Muscle layer of colon (tissue), 2 donors: ENCODE measurements around the gene ACCS.

Source experiments
- H3K27ac ChIP-seq: one replicate; pipeline ENCODE4 v1.7.0; 2013; ENCODE audit warnings: low read depth, mild to moderate bottlenecking, low read length, moderate library complexity
- H3K27me3 ChIP-seq, 2 donors: one replicate each; pipeline ENCODE4 v1.7.0; 2013; ENCODE audit warnings: low read length in 2 of 2, mild to moderate bottlenecking in 2 of 2; ENCODE audit not compliant: insufficient read depth in 2 of 2, control insufficient read depth in 1 of 2
- H3K36me3 ChIP-seq: one replicate; pipeline ENCODE4 v1.7.0; 2013; ENCODE audit warnings: mild to moderate bottlenecking, low read length; ENCODE audit not compliant: insufficient read depth
- H3K4me1 ChIP-seq: one replicate; pipeline ENCODE4 v1.7.0; 2013; ENCODE audit warnings: mild to moderate bottlenecking, low read length; ENCODE audit not compliant: insufficient read depth
- H3K4me3 ChIP-seq, 2 donors: one replicate each; pipeline ENCODE4 v1.7.0; 2013; ENCODE audit warnings: low read length in 2 of 2, low read depth in 1 of 2, mild to moderate bottlenecking in 1 of 2, moderate library complexity in 1 of 2
- H3K9ac ChIP-seq: one replicate; pipeline ENCODE4 v1.7.0; 2013; ENCODE audit warnings: low read length
- H3K9me3 ChIP-seq: one replicate; pipeline ENCODE4 v1.7.0; 2013; ENCODE audit warnings: mild to moderate bottlenecking, low read length
- donor health status: abdominal sarcoma.
- donor health status: Adenocarcinoma of cecum.

Gene ACCS

DNA sequence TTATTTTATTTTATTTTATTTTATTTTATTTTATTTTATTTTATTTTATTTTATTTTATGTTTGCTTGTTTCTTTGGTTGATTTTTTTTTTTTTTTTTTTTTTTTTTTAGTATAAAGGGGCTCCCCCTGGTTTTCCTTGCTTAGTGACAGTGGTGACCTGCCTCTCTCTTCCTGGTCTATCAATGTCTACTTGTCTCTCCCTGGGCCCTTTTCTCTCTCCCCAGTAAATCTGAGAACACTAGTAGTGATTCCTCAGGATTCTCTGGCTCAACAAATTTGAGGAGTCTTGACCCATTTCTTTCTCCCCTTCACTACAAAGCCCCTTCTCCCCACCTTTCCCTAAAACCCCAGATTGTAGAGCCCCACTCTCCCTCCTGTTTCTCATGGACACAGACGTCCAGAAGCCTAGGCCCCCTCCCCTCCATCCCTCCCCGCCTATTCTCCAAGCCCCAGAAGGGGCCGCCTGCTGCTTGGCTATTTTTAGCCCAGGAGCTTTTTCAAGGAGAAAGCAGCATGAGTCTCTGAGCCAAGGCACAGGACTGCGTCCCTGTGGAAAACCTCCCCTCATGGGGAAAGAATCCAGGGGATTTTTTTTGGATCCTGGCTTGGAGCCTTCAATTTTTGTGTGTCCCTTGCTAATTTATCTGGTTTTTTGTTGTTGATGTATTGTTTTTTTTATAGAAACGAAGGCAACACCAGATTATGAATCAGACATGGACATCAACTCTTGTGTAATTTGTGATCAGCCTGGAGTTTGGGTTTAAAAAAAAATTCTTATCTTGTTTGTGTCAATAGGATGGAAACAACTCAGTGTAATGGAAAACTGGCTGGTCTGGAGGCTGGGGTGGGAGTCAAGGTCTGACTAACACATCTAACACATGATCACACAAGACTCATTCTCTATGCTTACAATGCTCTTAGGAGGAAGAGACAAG, 35.8 kb upstream of the ACCS start:
- Histone ChIP-seq H3K27ac (no peak overlapping the region), H3K4me3 (no peak overlapping the region), H3K36me3 (no peaks in the 10 kb centered on the region), H3K27me3 (no peaks in the 10 kb centered on the region), H3K9ac (no peak overlapping the region), H3K4me1 (peaks cover 12% of the 10 kb centered on the region), H3K9me3 (no peaks in the 10 kb centered on the region)

GRCh38 chr11:44030996-44031395, 35.1 kb upstream of the ACCS start:
- Histone ChIP-seq H3K36me3 (no peaks in the 10 kb centered on the region), H3K4me3 (no peak overlapping the region), H3K4me1 (peaks cover 12% of the 10 kb centered on the region), H3K27ac (no peak overlapping the region), H3K9ac (no peak overlapping the region), H3K9me3 (no peaks in the 10 kb centered on the region), H3K27me3 (no peaks in the 10 kb centered on the region)

GRCh38 chr11:44031549-44031948, 34.5 kb upstream of the ACCS start:
- H3K4me1 ChIP-seq: peaks cover 12% of the 10 kb centered on the region
- no peaks in the 10 kb centered on the region for H3K9me3 ChIP-seq
- H3K36me3 ChIP-seq: no peaks in the 10 kb centered on the region
- no peak overlapping the region for H3K27ac ChIP-seq
- H3K9ac ChIP-seq: no peak overlapping the region
- no peak overlapping the region for H3K4me3 ChIP-seq
- H3K27me3 ChIP-seq: no peaks in the 10 kb centered on the region

GRCh38 chr11:44032299-44033085, 33.6 kb upstream of the ACCS start:
- Histone ChIP-seq H3K4me1 (peaks cover 21% of the 10 kb centered on the region), H3K27me3 (no peaks in the 10 kb centered on the region), H3K9ac (no peak overlapping the region), H3K4me3 (no peak overlapping the region), H3K9me3 (no peaks in the 10 kb centered on the region), H3K27ac (no peak overlapping the region), H3K36me3 (no peaks in the 10 kb centered on the region)

DNA sequence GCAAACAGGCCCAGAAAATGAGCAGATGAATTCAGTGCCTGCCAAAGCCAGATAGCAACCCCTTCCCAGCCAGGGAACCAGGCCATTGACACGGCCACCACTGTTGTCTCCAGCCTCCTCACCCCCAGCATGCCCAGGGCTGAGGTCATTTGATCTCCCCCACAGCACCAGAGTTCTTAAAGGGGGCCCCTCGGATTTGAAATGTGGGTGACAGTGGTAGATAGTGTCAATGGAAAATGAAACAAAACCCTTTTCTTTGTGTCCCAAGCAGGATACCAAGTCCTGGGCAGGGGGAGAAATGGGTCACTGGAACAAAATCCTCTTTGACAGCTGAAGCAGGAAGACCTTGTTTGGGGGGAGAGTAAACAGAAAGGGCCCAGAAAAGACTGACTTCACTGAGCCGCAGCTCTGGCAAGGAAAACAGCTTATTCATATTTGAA, 32.6 kb upstream of the ACCS start:
- peaks cover 22% of the 10 kb centered on the region for H3K4me1 ChIP-seq
- H3K9ac ChIP-seq: no peak overlapping the region
- no peaks in the 10 kb centered on the region for H3K9me3 ChIP-seq
- H3K27ac ChIP-seq: no peak overlapping the region
- H3K27me3 ChIP-seq: no peaks in the 10 kb centered on the region
- no peak overlapping the region for H3K4me3 ChIP-seq
- no peaks in the 10 kb centered on the region for H3K36me3 ChIP-seq

DNA sequence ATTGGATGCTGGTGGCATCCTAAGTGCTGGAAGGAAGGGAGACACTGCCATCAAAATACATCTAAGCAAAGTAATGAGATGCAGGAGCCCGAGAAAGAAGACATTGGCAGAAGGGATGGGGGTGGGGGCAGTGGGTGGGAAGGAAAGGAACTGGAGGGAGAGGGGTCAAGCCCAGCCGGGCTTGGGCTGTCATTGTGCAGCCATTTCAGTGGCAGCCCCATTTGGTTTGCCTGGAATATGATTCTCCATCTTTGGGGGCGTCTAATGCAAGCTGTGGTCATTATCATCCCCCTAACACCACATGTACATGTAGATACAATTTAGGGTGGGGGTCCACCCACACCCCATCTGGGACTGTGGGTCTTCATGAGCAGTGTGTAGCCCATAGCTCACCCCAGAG, 32.2 kb upstream of the ACCS start:
- no peak overlapping the region for H3K4me3 ChIP-seq
- H3K36me3 ChIP-seq: no peaks in the 10 kb centered on the region
- H3K27ac ChIP-seq: no peak overlapping the region
- H3K4me1 ChIP-seq: peaks cover 22% of the 10 kb centered on the region
- no peak overlapping the region for H3K9ac ChIP-seq
- H3K9me3 ChIP-seq: no peaks in the 10 kb centered on the region
- no peaks in the 10 kb centered on the region for H3K27me3 ChIP-seq

- Histone ChIP-seq H3K9me3 (no peaks in the 10 kb centered on the region), H3K4me1 (peaks cover 22% of the 10 kb centered on the region), H3K27ac (no peak overlapping the region), H3K36me3 (no peaks in the 10 kb centered on the region), H3K4me3 (no peak overlapping the region), H3K9ac (no peak overlapping the region), H3K27me3 (no peaks in the 10 kb centered on the region)
Measured at GRCh38 chr11:44034639-44035038, 31.4 kb upstream of the ACCS start.

GRCh38 chr11:44036811-44037657, 29.0 kb upstream of the ACCS start:
- Histone ChIP-seq H3K4me3 (no peak overlapping the region), H3K9ac (peak overlapping the region; percentile 9)

GRCh38 chr11:44037658-44037998, 28.4 kb upstream of the ACCS start:
- Histone ChIP-seq H3K27me3 (no peaks in the 10 kb centered on the region), H3K36me3 (no peaks in the 10 kb centered on the region), H3K9ac (peak overlapping the region; percentile 9), H3K4me1 (peaks cover 9% of the 10 kb centered on the region), H3K9me3 (no peaks in the 10 kb centered on the region), H3K27ac (no peak overlapping the region), H3K4me3 (no peak overlapping the region)

More at GRCh38 chr11:44036811-44037657, 29.0 kb upstream of the ACCS start:
- H3K9me3 ChIP-seq: no peaks in the 10 kb centered on the region
- H3K27me3 ChIP-seq: no peaks in the 10 kb centered on the region
- peaks cover 9% of the 10 kb centered on the region for H3K4me1 ChIP-seq
- no peaks in the 10 kb centered on the region for H3K36me3 ChIP-seq
- no peak overlapping the region for H3K27ac ChIP-seq

DNA sequence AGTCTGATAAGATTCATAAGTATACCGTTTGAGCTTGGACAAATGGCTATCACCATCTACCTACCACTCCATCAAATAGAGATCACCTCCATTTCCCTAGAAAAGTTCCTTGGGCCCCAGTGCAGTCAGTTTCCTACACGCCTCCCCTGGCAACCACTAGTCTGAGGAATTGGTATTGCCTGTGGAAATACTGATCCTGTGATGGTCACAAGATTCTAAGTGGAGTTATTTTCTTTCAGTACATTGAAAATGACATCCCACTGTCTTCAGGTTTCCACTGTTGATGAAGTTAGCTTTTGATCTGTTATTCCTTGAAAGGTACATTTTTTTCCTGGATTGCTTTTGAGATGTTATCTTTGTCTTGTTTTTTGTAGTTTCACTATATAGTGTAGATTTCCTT, 22.9 kb upstream of the ACCS start:
- H3K27ac ChIP-seq: no peak overlapping the region
- H3K36me3 ChIP-seq: no peaks in the 10 kb centered on the region
- H3K9ac ChIP-seq: no peak overlapping the region

DNA sequence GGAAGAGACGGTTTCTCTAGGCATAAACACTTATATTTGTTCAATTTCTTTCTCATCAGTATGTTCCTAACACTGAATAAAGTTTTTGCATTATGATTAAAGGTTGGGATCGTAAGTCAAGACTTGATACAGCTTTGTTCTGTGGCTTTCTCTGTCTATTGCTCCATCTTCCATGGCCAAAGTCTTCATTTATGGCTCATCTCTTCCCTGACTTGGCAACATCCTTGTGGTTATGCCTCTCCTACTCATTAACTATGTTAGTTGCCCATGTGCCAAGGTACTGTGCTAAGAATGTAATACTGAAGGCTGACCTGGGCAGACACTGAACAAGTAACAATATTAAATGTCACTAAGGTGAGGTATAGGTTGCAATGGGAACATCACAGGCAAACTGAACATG, 19.9 kb upstream of the ACCS start:
- no peaks in the 10 kb centered on the region for H3K36me3 ChIP-seq
- no peak overlapping the region for H3K27ac ChIP-seq
- H3K27me3 ChIP-seq: no peaks in the 10 kb centered on the region
- H3K9me3 ChIP-seq: no peaks in the 10 kb centered on the region
- no peak overlapping the region for H3K9ac ChIP-seq
- no peak overlapping the region for H3K4me3 ChIP-seq
- H3K4me1 ChIP-seq: no peaks in the 10 kb centered on the region

More for the DNA sequence above, 22.9 kb upstream of the ACCS start:
- Histone ChIP-seq H3K4me1 (no peaks in the 10 kb centered on the region), H3K9me3 (no peaks in the 10 kb centered on the region), H3K4me3 (no peak overlapping the region), H3K27me3 (no peaks in the 10 kb centered on the region)
